Glomerular endothelial cell (primary cell): ENCODE data around the gene C11orf86. TPM values are rescaled to one million over a fixed set of nuclear protein-coding genes. Genes with fewer than 3 reads are reported as not detected.

Experiments
- DNase-seq: peaks from one replicate; pipeline ENCODE4 v3.0.0-alpha.2; 2011; ENCODE audit warnings: low read depth, low spot score; ENCODE audit errors: extremely low read depth
- total RNA-seq: library from RNA; depleted of rRNA; stranded (reverse); fragments of >200 nt; gene quantifications from 2 replicates; pipeline ENCODE4 v1.2.3, GENCODE V29; 2015

C11orf86 gene
- total RNA-seq, 1 donor from 2014 or later = not detected

- no peak for DNase-seq
Measured at GRCh38 chr11:66966351-66966750, 8.8 kb upstream of the C11orf86 start.

GRCh38 chr11:66967670-66968425 is 7.3 kb upstream of the C11orf86 start:
- no peak for DNase-seq

DNA sequence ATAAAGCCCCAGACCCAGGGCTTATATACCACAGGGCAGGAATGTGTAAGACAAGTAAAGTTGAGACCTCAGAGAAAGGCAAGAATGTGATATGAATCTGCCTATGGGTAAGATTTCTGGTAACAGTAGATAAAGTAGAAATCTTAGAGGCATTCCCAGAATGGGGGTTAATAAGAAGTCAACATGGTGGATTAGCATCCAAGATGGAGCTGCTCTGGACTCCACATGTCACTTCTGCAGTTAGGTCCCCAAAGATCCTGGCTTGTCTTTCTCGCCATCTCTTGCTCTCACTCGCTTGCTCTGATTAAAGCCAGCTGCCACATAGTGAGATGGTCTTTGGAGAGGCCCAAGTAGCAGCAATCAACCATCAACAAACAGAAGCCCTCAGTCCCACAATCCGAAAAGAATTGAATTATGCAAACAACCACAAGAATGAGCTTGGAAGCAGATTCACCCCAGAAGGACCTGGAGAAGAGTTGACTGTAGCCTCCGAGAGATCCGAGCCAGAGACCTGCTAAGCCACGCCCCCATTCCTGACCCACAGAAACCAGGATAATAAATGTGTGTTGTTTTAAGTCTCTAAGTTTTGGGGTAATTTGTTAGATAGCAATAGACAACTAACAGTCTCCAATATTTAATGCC is 5.4 kb upstream of the C11orf86 start:
- no peak for DNase-seq

GRCh38 chr11:66970371-66970806 is 4.7 kb upstream of the C11orf86 start:
- no peak for DNase-seq

DNA sequence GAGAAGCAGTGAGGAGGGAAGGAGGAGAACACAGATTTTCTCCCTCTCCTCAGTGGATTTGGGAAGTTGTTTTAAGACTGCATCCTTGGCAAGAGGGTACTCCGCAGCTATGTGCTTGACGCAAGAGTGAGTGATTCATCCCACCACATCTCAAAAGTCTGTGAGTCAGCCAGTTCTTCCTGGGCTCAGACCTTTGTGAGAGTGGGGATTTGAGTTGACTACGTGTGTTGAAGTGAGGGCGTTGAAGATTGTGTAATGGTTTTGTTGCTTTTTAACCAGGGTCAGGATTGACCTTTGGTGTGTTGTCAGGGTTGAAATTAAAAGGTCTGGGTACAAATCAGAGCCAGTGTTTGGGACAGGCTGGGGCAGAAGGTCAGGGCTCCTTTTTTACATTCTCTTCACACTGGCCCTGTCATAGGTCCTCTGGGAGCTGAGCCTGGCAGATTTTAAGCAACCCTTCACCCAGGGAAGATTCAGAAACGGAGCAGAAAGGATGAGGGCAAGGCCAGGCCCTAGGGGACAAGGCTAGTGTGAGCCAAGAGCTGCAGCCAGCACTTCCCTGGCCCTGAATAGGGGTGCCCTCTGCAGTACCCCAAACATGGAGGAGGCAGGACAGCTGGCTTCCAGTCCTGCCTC is 4.2 kb upstream of the C11orf86 start:
- DNase-seq = peak; percentile 73

GRCh38 chr11:66971488-66971887 is 3.6 kb upstream of the C11orf86 start:
- no peak for DNase-seq

DNA sequence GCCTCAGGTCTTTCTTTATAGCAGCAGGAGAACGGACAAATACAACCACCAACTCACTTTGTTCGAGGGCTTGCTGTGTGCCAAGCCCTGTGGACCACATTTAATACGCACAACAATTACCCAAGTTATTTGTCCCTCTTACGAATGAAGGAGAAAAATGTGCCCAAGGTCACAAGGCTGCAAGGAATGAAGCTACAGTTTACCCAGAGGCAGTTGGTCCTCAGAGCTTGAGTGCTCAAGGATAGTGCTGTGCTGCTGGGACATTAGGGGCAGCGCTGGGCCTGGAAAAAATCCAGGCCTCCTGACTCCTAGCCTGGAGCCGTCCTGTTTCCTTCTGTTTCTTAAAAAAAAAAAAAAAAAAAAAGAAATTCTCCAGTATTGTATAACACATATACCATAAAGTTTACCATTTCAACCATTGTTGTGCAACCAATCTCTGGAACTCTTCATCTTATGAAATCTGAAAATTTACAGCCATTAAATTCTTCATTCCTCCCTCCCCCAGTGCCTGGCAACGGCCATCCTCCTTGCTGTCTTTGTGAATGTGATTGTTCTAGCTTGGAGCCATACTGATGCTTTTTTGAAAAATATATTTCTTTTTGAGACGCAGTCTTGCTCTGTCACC is 1.0 kb upstream of the C11orf86 start:
- no peak for DNase-seq

DNA sequence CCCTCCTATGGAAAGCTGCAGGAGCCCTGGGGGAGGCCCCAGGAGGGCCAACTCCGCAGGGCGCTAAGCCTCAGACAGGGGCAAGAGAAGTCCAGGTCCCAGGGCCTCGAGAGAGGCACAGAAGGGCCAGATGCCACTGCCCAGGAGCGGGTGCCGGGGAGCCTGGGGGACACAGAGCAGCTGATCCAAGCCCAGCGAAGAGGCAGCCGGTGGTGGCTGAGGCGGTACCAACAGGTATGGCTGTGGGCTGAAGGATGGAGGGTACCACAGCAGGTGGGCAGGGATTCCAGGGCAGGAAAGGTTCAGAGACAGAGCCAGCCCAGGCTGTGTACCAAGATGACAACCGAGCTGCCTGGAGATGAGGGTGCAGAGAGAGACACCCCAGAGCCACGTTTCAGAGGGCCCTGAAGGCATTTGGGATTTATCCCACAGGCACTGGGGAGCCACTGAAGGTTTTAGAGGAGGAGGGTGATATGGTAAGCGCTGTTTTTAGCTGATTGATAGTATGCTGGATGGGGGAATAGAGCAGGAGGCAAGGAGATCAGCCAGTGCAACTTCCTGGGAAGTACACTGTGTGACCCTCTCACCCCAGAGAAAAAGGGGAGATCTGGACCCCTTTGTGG is 412 bp downstream of the C11orf86 start:
- DNase-seq = no peak

- no peak for DNase-seq
Measured at GRCh38 chr11:66976028-66976467, 944 bp downstream of the C11orf86 start.

DNA sequence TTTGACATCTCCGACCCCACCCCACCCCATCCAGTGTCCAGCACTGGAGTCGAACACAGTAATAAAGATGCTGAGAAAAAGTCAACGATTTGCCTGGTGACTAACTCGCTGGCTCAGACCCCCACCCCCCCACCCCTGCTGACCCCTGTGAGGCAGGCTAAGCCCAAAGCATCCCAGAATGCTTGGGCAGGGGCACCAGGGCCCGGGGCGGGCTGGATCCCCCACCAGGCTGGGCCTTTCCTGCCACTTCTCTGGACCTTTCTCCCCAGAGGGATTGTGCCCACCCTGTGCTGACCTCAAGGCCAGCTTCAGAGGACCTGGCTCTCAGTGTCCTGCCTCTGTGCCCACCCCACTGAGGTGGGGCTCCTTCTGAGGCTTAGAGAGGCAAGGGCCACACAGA is 1.8 kb downstream of the C11orf86 start:
- DNase-seq = no peak

DNA sequence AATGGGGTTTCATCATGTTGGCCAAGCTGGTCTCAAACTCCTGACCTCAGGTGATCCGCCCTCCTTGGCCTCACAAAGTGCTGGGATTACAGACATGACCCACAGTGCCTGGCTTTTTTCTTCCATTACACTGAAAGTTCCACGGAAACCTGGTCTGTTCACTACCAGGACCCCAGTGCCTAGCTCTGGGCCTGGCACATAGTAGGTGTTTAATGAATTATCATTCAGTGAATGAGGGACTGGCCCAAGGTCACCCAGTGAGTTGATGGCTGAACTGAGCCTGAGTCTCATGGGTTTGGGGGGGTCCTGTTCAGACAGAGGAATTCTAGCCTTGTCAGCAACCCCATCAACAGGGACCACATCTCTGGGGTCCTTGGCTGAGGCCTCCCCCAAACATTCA is 3.1 kb downstream of the C11orf86 start:
- no peak for DNase-seq

DNA sequence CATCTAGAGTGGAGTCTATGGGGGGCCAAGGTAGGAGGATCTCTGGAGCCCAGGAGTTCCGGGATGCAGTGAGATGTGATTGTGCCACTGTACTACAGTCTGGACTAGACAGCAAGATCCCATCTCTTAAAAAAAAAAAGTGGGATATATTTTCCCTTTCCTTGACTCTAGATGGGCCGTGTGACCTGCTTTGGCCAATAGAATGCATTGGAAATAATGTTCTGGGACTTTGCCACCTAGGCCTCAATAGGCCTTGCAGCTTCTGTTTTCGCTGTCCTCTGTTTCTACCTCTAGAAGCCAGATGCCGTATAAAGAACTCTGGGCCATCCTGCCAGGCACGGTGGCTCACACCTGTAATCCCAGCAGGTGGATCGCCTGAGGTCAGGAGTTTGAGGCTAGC is 3.6 kb downstream of the C11orf86 start:
- no peak for DNase-seq

- no peak for DNase-seq
Measured at GRCh38 chr11:66979336-66979980, 4.4 kb downstream of the C11orf86 start.

- peak; percentile 68 for DNase-seq
Measured at GRCh38 chr11:66981976-66982578, 7.0 kb downstream of the C11orf86 start.

GRCh38 chr11:66983275-66983924 is 8.3 kb downstream of the C11orf86 start:
- DNase-seq = no peak

- DNase-seq = no peak
Measured at GRCh38 chr11:66985508-66986177, 10.5 kb downstream of the C11orf86 start.

DNA sequence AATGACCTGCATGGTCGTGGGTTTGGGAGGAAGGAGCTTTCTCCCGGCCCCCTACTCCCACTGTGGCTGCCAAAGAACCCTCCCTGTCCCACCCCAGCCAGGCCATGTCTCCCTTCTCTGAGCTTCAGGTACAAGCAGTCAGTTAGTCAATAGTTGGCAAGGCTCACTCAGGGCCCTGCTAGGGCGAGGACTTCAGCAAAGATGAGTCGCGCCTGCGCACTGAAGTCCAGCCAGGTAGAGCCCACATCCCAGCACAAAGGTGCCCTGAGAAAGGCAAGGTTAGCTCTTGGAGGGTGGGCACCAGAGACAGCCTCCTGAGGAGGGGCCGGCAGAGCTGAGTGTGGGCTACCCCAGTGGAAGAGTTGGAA is 11.1 kb downstream of the C11orf86 start:
- DNase-seq = no peak

DNA sequence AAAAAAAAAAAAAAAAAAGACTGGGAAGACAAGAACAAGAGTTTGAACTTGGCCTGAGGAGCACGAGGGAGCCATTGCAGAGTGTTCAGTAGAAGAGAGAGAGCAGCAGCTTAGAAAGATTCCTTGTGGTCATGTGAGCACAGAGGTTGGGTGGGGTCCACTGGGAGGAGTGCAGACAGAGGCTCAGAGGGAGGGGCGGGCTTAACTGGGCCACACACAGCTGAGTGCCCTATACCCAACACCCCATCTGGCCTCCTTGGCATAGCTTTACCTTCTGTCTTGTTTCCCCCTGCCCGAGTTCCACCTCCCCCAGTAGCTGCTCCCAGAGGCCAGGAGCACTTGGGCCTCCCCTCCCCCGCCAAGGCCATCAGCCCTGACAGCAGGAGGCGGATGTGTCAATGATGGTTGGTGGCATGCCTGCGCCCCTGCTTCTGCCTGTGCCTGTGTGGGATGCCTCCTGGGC is 12.1 kb downstream of the C11orf86 start:
- no peak for DNase-seq
